ENCODE results near the gene ZNF135.

Gene ZNF135

DNA sequence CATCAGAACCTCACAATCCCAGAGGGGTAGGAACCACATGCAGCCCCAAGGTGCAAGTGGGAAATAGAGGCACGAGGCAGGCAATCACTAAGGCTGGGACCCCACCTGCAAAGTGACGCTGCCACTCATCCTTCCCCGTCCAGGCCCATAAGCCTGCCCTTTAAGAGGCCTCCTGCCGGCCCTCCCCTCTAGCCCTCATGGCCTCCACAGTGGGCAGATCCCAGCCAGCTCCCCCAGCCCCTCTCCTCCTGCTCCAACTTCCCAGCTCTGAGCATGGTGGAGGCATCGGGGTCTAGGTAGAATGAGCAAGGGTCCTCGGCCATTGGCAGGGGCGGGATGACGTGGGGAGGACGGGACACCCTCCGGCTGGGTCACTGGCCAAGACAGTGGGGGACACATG, 36.2 kb downstream of the ZNF135 start:
- DNase-seq (ENCODE audit: low read depth), result no peak

DNA sequence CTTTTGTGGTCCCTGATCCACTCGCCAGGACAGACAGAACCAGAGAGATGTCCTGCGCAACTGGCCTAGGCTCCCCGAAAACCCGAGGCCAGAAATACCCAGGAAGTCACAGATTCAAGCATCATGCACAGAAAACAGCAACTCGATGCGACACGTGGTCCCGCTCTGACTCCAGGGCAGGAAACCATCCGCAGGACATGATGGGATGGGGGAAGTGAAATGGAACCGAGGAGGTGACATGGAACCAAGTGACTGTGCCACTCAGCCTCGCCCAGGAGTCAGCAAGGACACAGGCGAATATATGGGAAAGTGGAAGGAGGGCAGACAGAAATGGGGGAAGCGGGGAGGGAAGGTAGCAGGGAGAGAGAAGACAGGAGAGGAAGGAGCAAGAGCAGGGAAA, 37.8 kb downstream of the ZNF135 start:
- DNase-seq (ENCODE audit: low read depth), result no peak

DNA sequence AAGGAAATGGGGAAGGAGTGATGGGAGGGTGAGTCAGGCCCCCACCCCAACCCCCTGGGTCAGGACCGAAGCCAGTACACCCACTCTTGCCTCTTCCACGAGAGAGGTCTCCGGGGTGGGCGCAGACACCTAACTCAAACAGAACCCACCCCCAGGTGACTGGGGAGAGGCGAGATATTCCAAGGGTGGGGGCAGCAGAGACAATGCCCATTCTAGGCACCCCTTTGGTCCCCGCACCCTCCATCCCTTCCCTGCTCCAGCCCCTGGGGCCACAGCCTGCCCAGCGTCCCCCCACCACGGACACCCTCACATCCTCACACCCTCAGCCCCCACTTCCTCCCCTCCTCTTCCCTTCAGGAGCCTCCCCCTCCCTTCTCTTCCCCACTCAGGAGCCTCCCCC, 38.3 kb downstream of the ZNF135 start:
- no peak for DNase-seq (ENCODE audit: low read depth)

DNA sequence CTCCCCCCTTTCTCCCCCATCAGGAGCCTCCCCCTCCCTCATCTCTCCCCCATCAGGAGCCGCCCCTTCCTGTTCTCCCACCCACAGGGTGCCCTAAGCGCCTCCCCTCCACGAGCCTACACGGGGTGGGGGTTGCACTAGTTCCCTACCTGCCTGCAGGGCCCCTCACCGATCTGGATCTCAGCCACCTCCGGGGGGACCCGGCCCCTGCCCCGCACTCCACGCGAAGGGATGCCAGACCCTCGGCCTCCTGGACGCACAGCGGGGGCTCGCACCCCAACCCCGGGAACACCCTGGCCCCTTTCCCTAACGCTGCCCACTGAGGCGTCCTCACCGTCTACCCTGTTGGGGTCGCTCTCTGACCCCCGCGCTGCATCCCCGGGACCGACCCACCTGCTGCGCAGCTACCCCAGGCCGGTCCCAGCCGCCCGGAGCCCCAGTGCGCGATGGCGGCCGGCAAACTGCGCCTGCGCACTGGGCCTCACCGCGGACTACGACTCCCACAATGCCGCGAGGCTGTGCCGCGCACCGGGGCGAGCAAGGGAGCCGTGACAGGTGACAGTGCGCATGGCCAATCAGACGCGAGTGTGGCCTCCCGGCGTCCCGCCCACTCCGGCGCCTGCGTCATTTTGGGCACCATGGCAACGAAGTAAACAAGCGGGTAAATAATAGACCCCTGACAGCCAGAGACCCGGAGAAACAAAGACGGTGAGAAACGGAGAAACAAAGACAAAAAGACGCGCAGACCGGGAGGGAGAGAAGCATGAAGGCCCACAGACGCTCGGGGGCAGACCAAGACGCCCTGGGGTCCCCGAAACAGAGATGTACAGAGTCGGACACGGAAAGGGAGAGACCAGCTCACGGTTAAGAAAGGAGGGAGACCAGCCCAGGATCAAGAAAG, 38.9 kb downstream of the ZNF135 start, which contains the start of gene ZSCAN18:
TSS of gene ZSCAN18 (minus strand) at position 451 of the 901 bp plus-strand sequence. CDS start 7,964 bp downstream, outside the sequence.
- DNase-seq (ENCODE audit: low read depth), result no peak

DNA sequence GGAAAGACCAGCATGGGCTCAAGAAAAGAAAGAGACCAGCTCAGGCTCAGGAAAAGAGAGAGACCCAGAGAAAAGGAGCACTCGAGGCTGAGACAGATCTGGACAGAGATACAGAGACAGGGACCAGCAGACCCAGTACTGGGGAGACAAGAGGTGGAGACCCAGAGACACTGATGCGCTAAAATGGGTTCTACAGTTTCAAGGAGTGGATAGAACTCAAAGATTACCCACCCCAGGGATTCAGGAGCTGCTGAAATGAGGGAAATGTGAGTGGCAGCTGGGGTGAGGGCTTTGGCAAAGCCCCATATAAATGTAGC, 39.6 kb downstream of the ZNF135 start:
- DNase-seq (ENCODE audit: low read depth), result no peak

DNA sequence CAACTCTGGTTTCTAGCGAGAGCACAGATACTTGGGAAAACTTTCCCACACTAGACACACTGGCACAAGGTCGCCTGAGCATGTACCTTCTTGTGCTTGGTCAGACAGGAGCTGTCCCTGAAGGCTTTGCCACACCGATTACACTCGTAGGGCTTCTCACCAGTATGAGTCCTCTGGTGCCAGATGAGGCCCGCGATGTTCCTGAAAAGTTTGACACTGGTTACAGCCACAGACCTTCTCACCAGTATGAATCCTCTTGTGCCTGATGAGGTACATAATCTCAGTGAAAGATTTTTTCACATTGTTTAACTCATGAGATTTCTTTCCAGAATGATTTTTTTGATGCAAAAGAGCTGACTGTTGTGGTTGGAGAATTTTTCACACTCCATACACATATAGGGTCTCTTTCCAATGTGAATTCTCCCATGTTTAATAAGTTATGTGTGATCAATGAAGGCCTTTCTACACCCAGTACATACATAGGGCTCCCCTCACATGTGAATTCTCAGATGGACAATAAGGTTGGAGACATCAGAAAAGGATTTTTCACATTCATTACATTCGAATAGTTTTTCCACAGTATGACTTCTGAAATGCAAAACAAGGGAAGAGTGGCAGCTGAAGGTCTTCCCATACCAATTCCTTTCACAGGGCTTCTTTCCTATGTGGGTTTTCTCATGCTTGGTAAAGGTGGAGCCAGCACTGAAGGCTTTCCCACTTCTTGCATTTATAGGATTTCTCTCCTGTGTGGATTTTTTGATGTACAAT, 48.9 kb downstream of the ZNF135 start:
- DNase-seq (ENCODE audit: low read depth), result no peak

DNA sequence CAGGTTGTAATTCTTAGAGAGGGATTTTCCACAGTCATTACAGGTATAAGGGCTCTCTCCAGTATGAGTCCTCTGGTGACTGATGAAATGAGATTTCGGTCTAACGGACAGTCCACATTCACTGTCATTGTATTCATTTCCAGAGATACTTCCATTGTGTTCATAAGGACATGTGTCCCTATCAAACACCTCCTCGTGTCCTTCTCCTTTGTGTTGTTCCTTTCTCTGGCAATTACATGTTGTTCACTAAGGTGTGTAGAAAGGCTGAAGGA, 49.4 kb downstream of the ZNF135 start:
- DNase-seq (ENCODE audit: low read depth), result no peak

DNA sequence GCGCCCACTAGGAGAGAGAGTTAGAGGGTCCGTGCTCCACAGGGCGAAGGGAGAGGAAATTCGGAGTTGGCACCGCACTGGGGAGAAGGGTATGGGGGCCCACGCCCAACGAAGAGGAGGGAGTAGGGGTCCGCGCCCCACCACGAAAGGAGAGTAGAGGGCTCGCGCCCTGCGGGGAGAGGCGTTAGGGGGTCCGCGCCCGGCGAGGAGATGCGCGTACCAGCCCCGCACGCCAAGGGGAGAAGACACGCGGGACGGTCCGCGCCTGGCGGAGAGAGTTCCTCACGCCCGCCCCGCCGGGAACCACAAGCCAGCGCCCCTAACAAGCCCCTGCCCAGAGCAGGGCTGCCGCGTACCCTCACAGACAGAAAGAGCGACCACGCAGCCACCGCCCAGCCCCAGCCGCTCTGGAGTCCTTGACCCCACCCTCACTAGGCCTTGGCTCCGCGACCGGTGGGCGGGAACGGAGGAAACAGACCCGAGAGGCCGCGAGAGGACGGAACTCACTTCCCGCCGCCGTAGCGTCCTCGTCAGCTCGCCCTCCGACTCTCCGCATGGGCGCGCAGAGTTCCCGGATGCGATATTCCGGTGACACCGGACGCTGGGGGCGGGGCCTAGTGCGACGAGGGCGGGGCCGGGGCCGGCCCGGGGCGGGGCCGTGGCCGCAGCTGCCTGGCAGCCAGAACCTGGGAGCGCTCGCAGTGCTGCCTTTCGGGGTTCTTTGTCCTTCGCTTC, 58.9 kb downstream of the ZNF135 start:
- DNase-seq (ENCODE audit: low read depth), result no peak

DNA sequence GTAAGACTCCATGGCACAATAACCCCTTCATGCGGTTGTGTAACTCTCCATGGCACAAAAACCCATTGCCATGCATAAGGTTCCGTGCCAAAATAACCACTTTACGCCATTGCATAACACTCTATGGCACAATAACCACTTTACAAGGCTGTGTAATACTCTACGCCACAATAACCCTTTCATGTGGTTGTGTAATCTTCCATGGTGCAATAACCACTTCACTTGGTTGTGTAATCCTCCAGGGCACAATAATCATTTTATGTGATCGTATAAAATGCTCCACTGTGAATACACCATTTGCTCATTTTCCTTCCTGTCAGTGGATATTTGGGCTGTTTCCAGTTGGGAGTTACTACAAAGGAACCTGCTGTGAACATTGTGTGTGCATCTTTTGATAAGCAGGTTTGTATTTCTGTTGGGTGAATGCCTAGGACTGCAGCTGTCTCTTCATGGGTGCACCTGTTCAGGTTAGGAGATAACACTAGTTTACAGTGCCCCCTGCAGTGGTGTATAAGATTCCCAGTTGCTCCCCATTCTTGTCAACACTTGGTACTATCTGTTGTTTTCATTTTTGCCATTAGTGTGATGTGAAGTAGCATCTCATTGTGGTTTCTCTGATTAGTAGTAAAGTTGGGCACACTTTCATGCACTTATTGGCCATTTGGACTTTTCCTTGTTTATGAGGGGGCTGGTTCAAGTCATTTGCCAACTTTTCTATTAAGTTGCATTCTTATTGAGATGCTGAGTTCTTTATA, 60.1 kb downstream of the ZNF135 start:
- no peak for DNase-seq (ENCODE audit: low read depth)
